Calu3 (cell line): ENCODE data around the gene INTS6. TPM values are rescaled to one million over a fixed set of nuclear protein-coding genes. Genes with fewer than 3 reads are reported as not detected.

Experiments
- BruUV-seq: library from RNA; stranded (reverse); fragments of 400-500 nt; replicated peaks from 2 replicates; lab custom pipeline; 2021; lab: Mats Ljungman, UMichigan
- CTCF ChIA-PET: fragments of 300-600 bp; sonication (Branson Sonifier 250); formaldehyde crosslinking; loops from one replicate; lab custom pipeline; 2022; ENCODE audit warnings: antibody characterized with exemption; lab: Charles Lee
- DNase-seq: peaks from one replicate; pipeline ENCODE4 v3.0.0; 2022
- H3K27ac Mint-ChIP-seq: one replicate; pipeline ENCODE4 v1.8.0; 2022; ENCODE audit warnings: mixed read lengths; ENCODE audit not compliant: unreplicated experiment
- H3K27me3 Mint-ChIP-seq: one replicate; pipeline ENCODE4 v1.8.0; 2022; ENCODE audit warnings: mixed read lengths; ENCODE audit not compliant: unreplicated experiment
- H3K36me3 Mint-ChIP-seq: one replicate; pipeline ENCODE4 v1.8.0; 2022; ENCODE audit warnings: mild to moderate bottlenecking, moderate library complexity, mixed read lengths; ENCODE audit not compliant: insufficient read depth, unreplicated experiment
- H3K4me1 Mint-ChIP-seq: one replicate; pipeline ENCODE4 v1.8.0; 2022; ENCODE audit warnings: mild to moderate bottlenecking, low read depth, mixed read lengths; ENCODE audit not compliant: unreplicated experiment
- H3K4me3 Mint-ChIP-seq: one replicate; pipeline ENCODE4 v1.8.0; 2022; ENCODE audit warnings: mild to moderate bottlenecking, low read depth, moderate library complexity, mixed read lengths; ENCODE audit not compliant: unreplicated experiment
- H3K9me3 Mint-ChIP-seq: one replicate; pipeline ENCODE4 v1.8.0; 2022; ENCODE audit warnings: low read depth, mixed read lengths; ENCODE audit not compliant: unreplicated experiment
- CTCF ChIP-seq: fragments of 200-600 bp; IDR thresholded peaks from one replicate; pipeline ENCODE4 v1.8.0; 2022; ENCODE audit warnings: antibody characterized with exemption; ENCODE audit not compliant: unreplicated experiment
- intact Hi-C: fragments of 100-400 bp; cut with micrococcal nuclease; formaldehyde crosslinking; loops from one replicate; pipeline ENCODE4 v1.10.0; 2022; ENCODE audit not compliant: unreplicated experiment
- total RNA-seq: library from RNA; stranded (reverse); gene quantifications from 2 replicates; pipeline ENCODE4 v1.2.3, GENCODE V29; 2022

INTS6 gene
- total RNA-seq, 1 experiment from 2014 or later = 25.3 TPM

- intact Hi-C loops = loop anchor here (5.0 kb wide), 2 partner anchors 141 to 351 kb away; partner anchors contain the start of gene DHRS12
- no TSS peak for BruUV-seq
Observed at GRCh38 chr13:51451467-51452360, 1.1 kb downstream of the INTS6 start.

GRCh38 chr13:51451134-51451466, 1.7 kb downstream of the INTS6 start:
- Mint-ChIP-seq H3K4me1 (no peaks in the 10 kb centered on the region), H3K36me3 (peaks cover 32% of the 10 kb centered on the region), H3K4me3 (peak overlapping the region; percentile 79), H3K9me3 (peaks cover 3% of the 10 kb centered on the region), H3K27me3 (no peaks in the 10 kb centered on the region), H3K27ac (no peak overlapping the region)
- TF ChIP-seq CTCF = no peak
- intact Hi-C loops = loop anchor here (5.0 kb wide), 2 partner anchors 141 to 351 kb away; partner anchors contain the start of gene DHRS12
- CTCF ChIA-PET = no interaction called here
- no peak for DNase-seq
- BruUV-seq = no TSS peak

More at GRCh38 chr13:51451467-51452360, 1.1 kb downstream of the INTS6 start:
- Mint-ChIP-seq H3K4me1 (no peaks in the 10 kb centered on the region), H3K9me3 (peaks cover 3% of the 10 kb centered on the region), H3K36me3 (peaks cover 32% of the 10 kb centered on the region), H3K27me3 (no peaks in the 10 kb centered on the region), H3K4me3 (peak overlapping the region; percentile 79), H3K27ac (peak overlapping the region; percentile 99)
- no peak for TF ChIP-seq CTCF
- CTCF ChIA-PET = interaction anchor here (1.4 kb wide), 1 partner anchor 346 kb away, joined by 3 read pairs; no protein-coding TSS in a partner anchor
- peak; percentile 72 for DNase-seq

- intact Hi-C loops = no loop called here
- no peaks in the 10 kb centered on the region for H3K27me3 Mint-ChIP-seq
- H3K36me3 Mint-ChIP-seq = peaks cover 30% of the 10 kb centered on the region
- no peak for TF ChIP-seq CTCF
- DNase-seq = no peak
- H3K4me1 Mint-ChIP-seq = no peaks in the 10 kb centered on the region
- CTCF ChIA-PET = no interaction called here
- no peaks in the 10 kb centered on the region for H3K9me3 Mint-ChIP-seq
- no TSS peak for BruUV-seq
- no peak overlapping the region for H3K4me3 Mint-ChIP-seq
- H3K27ac Mint-ChIP-seq = no peak overlapping the region
Observed at GRCh38 chr13:51449018-51449417, 3.8 kb downstream of the INTS6 start.

GRCh38 chr13:51444922-51445321, 7.9 kb downstream of the INTS6 start:
- no TSS peak for BruUV-seq
- CTCF ChIA-PET = interaction anchor here (2.6 kb wide), 1 partner anchor 353 kb away, joined by 12 read pairs; no protein-coding TSS in a partner anchor

More at GRCh38 chr13:51444922-51445321, 7.9 kb downstream of the INTS6 start:
- H3K9me3 Mint-ChIP-seq = no peaks in the 10 kb centered on the region
- DNase-seq = no peak
- no peaks in the 10 kb centered on the region for H3K36me3 Mint-ChIP-seq
- intact Hi-C loops = no loop called here
- no peaks in the 10 kb centered on the region for H3K4me1 Mint-ChIP-seq
- no peaks in the 10 kb centered on the region for H3K27me3 Mint-ChIP-seq
- H3K27ac Mint-ChIP-seq = no peak overlapping the region
- H3K4me3 Mint-ChIP-seq = no peak overlapping the region
- TF ChIP-seq CTCF = no peak
